ENCODE results near the gene DHCR24.
"Not testable (repeated sequence)": the region's sequence is repeated elsewhere in the genome, so short reads cannot be mapped to it uniquely, and the experiment has no call there.

The DHCR24 gene, protein sequence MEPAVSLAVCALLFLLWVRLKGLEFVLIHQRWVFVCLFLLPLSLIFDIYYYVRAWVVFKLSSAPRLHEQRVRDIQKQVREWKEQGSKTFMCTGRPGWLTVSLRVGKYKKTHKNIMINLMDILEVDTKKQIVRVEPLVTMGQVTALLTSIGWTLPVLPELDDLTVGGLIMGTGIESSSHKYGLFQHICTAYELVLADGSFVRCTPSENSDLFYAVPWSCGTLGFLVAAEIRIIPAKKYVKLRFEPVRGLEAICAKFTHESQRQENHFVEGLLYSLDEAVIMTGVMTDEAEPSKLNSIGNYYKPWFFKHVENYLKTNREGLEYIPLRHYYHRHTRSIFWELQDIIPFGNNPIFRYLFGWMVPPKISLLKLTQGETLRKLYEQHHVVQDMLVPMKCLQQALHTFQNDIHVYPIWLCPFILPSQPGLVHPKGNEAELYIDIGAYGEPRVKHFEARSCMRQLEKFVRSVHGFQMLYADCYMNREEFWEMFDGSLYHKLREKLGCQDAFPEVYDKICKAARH

GRCh38 chr1:54886724-54887664 lies at the start of gene DHCR24:
TSS of gene DHCR24 (minus strand) at chr1:54887195. CDS start at chr1:54887119, 76 bp downstream.
- peak; percentile 53 for DNase-seq (ENCODE audit: low read depth)

DNA sequence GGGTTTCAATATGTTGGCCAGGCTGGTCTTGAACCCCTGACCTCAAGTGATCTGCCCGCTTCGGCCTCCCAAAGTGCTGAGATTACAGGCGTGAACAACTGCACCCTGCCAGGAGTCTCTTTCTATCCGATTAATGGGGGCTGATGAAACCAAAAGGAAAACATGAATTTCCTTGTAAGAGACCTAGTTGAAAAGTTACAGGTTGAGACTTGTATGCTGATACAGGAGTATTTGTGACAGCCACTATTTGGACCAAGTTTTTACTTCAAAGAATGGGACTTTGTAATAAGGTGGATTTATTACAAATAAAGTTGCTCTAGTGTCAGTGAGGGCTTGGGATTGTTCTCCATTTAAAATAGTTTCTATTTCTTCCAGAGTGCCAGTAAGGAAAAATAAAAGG lies 49.8 kb upstream of the DHCR24 start:
- no peak for DNase-seq (ENCODE audit: low read depth)

GRCh38 chr1:54934869-54935268 lies 47.9 kb upstream of the DHCR24 start:
- no peak for DNase-seq (ENCODE audit: low read depth)

- DNase-seq (ENCODE audit: low read depth) = not testable (repeated sequence)
These were observed 47.1 kb upstream of the DHCR24 start for GRCh38 chr1:54934081-54934480.

DNA sequence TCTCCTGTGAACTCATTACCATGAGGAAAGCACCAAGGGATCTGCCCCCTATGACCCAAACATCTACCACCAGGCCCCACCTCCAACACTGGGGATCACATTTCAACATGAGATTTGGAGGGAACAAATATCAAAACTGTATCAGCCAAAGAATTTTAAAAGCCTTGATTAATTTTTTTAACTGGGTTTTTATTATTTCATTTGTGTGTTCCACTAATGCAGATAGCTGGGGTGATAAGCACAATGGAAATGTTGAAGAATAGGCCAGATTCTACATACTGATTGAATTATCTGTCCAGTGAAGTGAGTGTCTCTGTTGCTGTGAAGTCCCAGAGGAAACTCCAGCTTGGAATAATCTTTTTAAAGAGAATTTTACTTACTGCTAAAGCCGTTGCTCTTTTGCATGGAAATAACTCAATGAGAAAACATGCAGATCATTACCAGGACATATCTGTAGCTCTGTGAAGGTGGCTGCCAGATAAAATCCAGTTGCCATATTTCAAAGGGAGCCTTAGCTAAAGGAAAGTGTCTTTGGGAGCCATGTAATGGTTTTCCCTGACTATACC lies 44.4 kb upstream of the DHCR24 start:
- DNase-seq (ENCODE audit: low read depth) = no peak

- DNase-seq (ENCODE audit: low read depth) = no peak
These were observed 42.7 kb upstream of the DHCR24 start for GRCh38 chr1:54929700-54930099.

DNA sequence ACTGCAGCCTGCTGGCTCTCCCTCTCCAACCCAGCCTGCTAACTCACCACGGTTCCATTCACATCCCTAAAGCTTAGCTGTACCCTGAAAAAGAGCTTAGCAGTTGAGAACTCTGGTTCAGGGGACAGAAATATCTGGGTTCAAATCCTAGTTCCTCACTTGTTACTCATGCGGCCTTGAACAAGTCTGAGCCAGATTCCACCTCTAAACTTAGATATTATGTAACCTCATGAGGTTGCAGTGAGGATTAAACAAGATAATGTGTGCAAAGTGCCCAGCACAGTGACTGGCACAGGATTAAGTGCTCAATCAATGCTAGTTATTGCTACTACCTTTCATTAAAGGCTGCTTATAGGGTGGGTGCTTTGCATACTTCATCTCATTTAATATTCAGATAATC lies 41.3 kb upstream of the DHCR24 start:
- DNase-seq (ENCODE audit: low read depth) = no peak

DNA sequence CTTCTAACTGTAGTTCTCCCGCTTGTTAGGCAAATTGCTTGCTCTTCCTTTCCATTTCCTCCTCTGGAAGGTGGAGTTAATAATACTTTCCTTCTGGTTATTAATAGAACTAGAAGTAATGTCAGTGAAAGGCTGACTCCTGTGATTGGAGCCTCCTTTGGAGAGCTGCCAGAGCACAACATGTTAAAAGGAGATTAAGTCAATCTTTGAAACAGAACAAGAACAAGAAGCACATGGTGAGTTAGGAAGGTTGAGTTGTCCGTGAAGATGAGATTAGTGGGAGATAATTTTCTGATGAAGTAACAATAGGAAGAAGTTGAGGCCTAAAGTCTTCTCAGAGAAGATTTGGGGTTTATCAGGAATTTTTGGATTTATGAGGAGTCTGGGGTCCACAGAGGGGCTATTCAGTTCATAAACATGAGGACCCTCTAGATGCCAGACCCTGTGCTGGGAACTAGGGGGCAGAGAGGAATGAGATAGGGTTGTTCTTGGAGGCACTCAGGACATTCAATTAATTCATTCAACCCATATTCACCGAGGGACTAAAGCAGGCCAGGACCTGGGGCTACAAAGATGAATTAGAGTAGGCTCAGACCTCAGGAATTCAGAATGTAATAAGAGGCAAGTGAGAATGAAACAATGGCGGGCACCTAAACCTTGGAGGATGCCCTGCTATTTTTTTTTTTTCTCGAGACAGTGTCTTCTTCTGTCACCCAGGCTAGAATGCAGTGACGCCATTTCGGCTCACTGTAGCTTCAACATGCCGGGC lies 40.7 kb upstream of the DHCR24 start:
- no peak for DNase-seq (ENCODE audit: low read depth)

GRCh38 chr1:54926970-54927369 lies 40.0 kb upstream of the DHCR24 start:
- no peak for DNase-seq (ENCODE audit: low read depth)

DNA sequence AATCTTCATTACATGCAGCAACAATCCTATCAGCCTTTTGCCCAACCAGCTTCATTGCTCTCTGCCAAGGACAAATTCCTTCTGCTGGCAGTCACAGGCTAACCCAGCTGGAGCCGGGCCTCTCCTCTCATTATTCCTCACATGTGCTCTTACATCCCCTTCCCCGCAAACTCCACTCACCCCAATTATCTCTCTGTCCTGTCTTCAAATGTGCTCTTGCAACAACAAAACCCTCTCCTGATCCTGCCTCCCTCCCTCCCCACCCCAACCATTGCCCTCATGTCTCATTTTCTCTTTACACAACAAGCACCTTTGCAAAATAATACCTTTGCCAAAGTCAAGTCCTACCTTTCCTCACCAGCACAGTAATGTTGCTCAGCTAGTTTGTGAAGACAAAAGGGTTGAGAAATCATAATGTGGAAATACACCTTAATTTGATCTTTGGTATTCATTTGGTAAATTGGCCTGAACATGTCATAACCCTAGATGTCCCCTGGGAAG lies 36.0 kb upstream of the DHCR24 start:
- no peak for DNase-seq (ENCODE audit: low read depth)

- no peak for DNase-seq (ENCODE audit: low read depth)
These were observed 35.2 kb upstream of the DHCR24 start for GRCh38 chr1:54922040-54922761.

- no peak for DNase-seq (ENCODE audit: low read depth)
These were observed 32.7 kb upstream of the DHCR24 start for GRCh38 chr1:54919367-54920359.

DNA sequence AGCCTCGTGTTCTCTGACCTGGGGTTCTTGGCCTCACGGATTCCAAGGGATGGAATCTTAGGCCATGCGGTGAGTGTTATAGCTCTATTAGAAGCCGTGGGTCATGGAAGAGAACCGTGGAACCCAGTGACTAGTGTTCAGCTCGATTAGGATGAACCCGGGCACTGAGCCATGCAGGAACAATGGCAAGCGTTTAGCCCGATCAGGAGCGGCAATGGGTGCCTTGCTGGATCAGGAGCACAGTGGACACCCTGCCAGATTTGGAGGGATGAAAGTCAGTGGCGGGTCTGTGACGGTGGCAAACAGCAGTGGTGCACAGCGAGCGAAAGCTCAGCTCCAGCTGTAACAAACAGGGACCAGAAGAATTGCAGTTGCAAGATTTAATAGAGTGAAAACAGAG lies 24.1 kb upstream of the DHCR24 start:
- not testable (repeated sequence) for DNase-seq (ENCODE audit: low read depth)

DNA sequence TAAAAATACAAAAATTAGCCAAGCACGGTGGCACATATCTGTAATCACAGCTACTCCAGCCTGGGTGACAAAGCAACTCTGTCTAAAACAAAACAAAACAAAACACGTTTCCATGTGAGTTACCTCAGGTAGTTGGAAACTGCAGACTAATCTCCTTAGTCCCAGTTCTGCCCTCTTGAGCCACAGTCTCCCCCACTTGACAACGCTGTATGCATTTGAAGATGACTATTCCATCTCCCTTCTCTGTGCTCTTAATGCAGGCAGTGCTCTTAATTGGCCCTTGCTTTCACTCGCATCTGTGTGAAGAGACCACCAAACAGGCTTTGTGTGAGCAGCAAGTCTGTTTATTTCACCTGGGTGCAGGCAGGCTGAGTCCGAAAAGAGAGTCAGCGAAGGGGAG lies 19.6 kb upstream of the DHCR24 start:
- no peak for DNase-seq (ENCODE audit: low read depth)

DNA sequence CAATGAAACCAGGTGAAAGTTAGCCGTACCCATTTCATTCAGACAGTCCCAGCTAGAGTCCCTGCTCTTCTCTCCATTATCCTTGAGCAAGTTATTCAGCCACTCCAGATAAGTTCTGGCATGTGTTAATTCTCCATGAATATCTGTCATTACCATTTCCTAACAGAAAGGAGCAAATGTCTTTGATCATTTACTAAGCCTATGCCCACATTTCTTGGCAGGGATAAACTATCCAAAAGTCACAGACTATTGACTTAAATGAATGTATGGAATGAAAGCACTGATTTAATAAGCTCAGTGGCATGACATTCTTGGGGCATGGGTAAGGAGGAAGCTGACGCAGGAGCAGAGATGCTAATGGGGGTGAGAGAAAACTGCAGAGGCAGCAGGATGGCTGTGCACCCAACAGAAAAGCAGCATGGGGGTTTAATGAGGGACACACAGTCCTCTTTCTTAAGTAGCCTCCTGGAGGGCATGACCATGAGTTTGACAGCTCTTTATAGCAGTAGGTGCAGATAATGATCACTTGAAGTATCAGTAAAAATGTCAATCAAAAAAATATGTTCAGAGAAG lies 17.6 kb upstream of the DHCR24 start:
- no peak for DNase-seq (ENCODE audit: low read depth)

- DNase-seq (ENCODE audit: low read depth) = no peak
These were observed 7.3 kb upstream of the DHCR24 start for GRCh38 chr1:54894271-54894670.

- no peak for DNase-seq (ENCODE audit: low read depth)
These were observed 5.6 kb upstream of the DHCR24 start for GRCh38 chr1:54892586-54892985.

- no peak for DNase-seq (ENCODE audit: low read depth)
These were observed 2.2 kb upstream of the DHCR24 start for GRCh38 chr1:54889132-54889725.
